ENCODE measurements around the gene SSU72. TPM values are rescaled to one million over a fixed set of nuclear protein-coding genes. Genes with fewer than 3 reads are reported as not detected.

Gene SSU72
- total RNA-seq, 4 donors from 2014 or later = 102 to 115 (median 109) TPM

DNA sequence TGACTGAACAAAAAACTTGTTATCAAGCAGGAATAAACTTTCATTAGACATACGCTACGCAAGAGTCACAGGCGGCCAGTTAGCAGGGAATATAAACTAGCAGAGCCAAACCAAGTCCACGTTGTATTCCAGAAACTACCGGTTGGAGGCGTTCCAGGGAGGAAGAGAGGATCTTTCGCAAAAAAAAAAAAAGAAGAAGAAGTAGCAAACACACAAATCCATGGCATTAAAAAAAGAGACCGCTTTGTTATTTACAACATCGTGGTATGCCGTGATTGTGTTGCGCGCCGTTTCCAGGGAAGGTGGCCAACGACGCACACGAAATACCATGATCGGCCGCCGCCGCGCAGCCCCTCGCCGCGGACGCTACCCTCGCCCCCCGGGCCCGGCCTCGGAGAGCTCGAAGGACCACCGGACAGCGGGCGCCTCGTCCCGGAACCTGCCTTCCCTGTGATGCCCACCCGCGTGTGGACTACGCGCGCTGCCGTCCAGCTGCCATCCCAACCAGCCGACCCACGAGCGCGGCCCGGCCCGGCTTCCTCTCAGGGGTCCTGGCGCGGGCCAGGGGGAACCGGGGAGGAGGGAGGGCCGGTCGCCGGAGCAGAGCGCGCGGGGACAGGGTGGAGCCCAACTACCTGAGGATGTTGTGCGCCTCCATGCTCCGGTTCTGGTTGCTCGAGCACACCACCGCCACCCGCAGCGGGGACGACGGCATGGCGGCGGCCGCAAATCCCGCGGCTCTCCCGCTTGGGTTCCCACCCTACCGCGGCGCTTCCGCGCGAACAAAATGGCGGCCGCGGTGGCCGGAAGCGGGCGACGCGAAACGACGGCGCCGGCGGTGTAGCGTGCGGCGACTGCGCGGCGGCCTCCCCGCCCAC lies 581 bp downstream of the SSU72 start:
- H3K4me3 ChIP-seq = peak overlapping the region; percentile 70
- no peak for DNase-seq (ENCODE audit: low spot score in 2 of 2)
- no peaks in the 10 kb centered on the region for H3K9me3 ChIP-seq
- peaks cover 52% of the 10 kb centered on the region for H3K4me1 ChIP-seq
- peak overlapping the region; percentile 98 for H3K27ac ChIP-seq
- H3K27me3 ChIP-seq = no peaks in the 10 kb centered on the region
- H3K36me3 ChIP-seq = no peaks in the 10 kb centered on the region
- WGBS = under 1% methylated on average over 41 of the region's 96 CpGs
- TF ChIP-seq CTCF (IDR thresholded peaks at IDR 0.05) (no peak), EP300 (IDR thresholded peaks at IDR 0.05) (no peak), POLR2A (IDR thresholded peaks at IDR 0.05) (no peak), POLR2AphosphoS5 (IDR thresholded peaks at IDR 0.05) (peak in 2 of 3 donors; percentile 48 to 74)

- Histone ChIP-seq H3K4me3 (no peak overlapping the region), H3K27me3 (no peaks in the 10 kb centered on the region), H3K9me3 (no peaks in the 10 kb centered on the region), H3K36me3 (peaks cover 16% of the 10 kb centered on the region), H3K27ac (no peak overlapping the region), H3K4me1 (peaks cover 68% of the 10 kb centered on the region)
- TF ChIP-seq EP300 (IDR thresholded peaks at IDR 0.05) (no peak), CTCF (IDR thresholded peaks at IDR 0.05) (no peak), POLR2A (IDR thresholded peaks at IDR 0.05) (no peak), POLR2AphosphoS5 (IDR thresholded peaks at IDR 0.05) (no peak)
- DNase-seq (ENCODE audit: low spot score in 2 of 2) = no peak
- 83% methylated on average over 6 of the region's 7 CpGs for WGBS
Measured at GRCh38 chr1:1569341-1569740, 5.3 kb downstream of the SSU72 start.

DNA sequence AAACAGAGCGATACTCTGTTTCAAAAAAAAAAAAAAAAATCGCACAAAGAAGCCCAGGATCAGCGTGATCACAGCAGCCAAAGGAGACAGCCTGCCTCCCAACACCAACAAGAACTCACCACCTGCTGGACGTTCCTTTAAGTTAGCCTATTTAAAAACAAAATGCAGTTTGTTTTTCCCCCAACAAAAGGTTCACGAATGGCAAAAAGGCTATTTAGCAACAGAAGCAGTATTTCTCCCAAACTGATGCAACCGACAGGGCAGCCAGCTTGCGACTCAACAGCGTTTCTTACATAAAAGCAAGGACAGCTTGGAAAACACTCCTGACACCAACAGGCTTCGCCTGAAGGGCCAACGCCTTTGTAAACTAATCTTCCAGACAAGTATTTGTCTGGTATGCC lies 6.8 kb downstream of the SSU72 start:
- Histone ChIP-seq H3K27ac (no peak overlapping the region), H3K9me3 (no peaks in the 10 kb centered on the region), H3K36me3 (peaks cover 31% of the 10 kb centered on the region), H3K4me1 (peaks cover 60% of the 10 kb centered on the region), H3K4me3 (no peak overlapping the region), H3K27me3 (no peaks in the 10 kb centered on the region)
- no peak for DNase-seq (ENCODE audit: low spot score in 2 of 2)
- TF ChIP-seq EP300 (IDR thresholded peaks at IDR 0.05) (no peak), POLR2AphosphoS5 (IDR thresholded peaks at IDR 0.05) (no peak), POLR2A (IDR thresholded peaks at IDR 0.05) (no peak), CTCF (IDR thresholded peaks at IDR 0.05) (no peak)
- WGBS = 74% methylated on average over 10 of the region's 10 CpGs

DNA sequence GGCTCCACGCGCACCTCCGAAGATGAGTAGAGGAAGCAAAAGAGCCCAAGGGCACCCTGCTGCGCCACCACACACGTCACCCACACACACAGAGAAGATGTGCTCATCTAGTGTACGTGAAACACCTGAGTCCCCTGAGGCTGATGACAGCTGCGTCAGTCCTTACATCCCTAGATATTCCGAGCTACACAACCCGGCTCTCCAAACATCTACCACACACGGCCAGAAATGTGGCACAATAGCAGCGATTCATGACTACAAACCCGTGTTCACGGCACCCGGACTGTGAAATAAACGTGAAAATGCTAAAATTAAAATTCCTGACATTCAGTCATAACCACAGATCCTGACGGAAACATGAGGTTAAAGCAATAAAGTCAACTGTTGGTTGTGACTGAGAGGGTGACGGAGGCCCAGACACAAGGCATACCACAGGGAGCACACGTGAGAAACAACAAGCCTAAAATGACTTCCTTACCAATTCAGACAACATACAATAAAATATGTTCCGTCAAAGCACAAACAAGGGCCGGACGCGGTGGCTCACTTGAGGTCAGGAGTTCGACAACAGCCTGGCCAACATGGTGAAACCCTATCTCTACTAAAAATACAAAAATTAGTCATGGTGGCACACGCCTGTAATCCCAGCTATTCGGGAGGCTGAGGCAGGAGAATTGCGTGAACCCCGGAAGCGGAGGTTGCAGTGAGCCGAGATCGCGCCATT lies 7.3 kb downstream of the SSU72 start:
- 86% methylated on average over 31 of the region's 31 CpGs for WGBS
- Histone ChIP-seq H3K4me3 (no peak overlapping the region), H3K9me3 (no peaks in the 10 kb centered on the region), H3K27ac (no peak overlapping the region), H3K27me3 (no peaks in the 10 kb centered on the region), H3K4me1 (peaks cover 54% of the 10 kb centered on the region), H3K36me3 (peaks cover 37% of the 10 kb centered on the region)
- TF ChIP-seq POLR2A (IDR thresholded peaks at IDR 0.05) = no peak
- TF ChIP-seq EP300 (IDR thresholded peaks at IDR 0.05) = no peak
- no peak for TF ChIP-seq CTCF (IDR thresholded peaks at IDR 0.05)
- TF ChIP-seq POLR2AphosphoS5 (IDR thresholded peaks at IDR 0.05) = no peak
- DNase-seq (ENCODE audit: low spot score in 2 of 2) = no peak

DNA sequence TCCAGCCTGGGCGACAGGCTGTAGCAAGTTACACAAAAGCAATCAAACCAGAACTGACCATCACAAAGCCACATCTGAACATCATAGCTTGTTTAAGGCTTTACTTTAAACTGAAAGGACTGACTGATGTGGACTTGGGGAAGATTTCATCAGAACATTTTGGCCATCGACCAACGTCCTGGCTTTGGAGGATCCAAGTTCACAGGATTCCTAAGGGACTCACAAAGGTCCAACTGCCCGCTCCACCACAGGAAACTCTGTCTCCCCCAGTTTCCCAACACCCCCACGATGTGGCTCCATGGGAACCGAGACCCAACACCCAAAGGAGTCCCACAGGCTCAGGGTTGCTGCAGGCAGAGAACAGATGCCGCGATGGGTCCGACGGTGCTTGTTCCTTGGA lies 9.3 kb downstream of the SSU72 start:
- Histone ChIP-seq H3K4me1 (peaks cover 40% of the 10 kb centered on the region), H3K27me3 (no peaks in the 10 kb centered on the region), H3K9me3 (no peaks in the 10 kb centered on the region), H3K36me3 (peaks cover 55% of the 10 kb centered on the region), H3K4me3 (no peak overlapping the region), H3K27ac (no peak overlapping the region)
- WGBS = 86% methylated on average over 8 of the region's 10 CpGs
- TF ChIP-seq EP300 (IDR thresholded peaks at IDR 0.05) = no peak
- no peak for DNase-seq (ENCODE audit: low spot score in 2 of 2)
